Measurements from ENCODE around the gene RAB34.
"Not testable (repeated sequence)": the region's sequence is repeated elsewhere in the genome, so short reads cannot be mapped to it uniquely, and the experiment has no call there.

Gene RAB34

GRCh38 chr17:28726627-28727491, 9.2 kb upstream of the RAB34 start:
- DNase-seq: peak; percentile 77

GRCh38 chr17:28726226-28726626, 8.6 kb upstream of the RAB34 start, which contains the start of gene TLCD1:
Gene TLCD1 (minus strand): TSS chr17:28726233. CDS start chr17:28726097, 136 bp downstream.
- peak; percentile 66 for DNase-seq

- peak; percentile 68 for DNase-seq
Measured at GRCh38 chr17:28725660-28726225, 8.1 kb upstream of the RAB34 start.

GRCh38 chr17:28725166-28725659, 7.5 kb upstream of the RAB34 start:
- DNase-seq: peak; percentile 54

- no peak for DNase-seq
Measured at GRCh38 chr17:28724500-28725165, 7.0 kb upstream of the RAB34 start.

GRCh38 chr17:28723836-28724499, 6.3 kb upstream of the RAB34 start:
- DNase-seq: not testable (repeated sequence)

GRCh38 chr17:28723159-28723835, 5.6 kb upstream of the RAB34 start:
- no peak for DNase-seq

- DNase-seq: no peak
Measured at GRCh38 chr17:28722417-28723158, 4.9 kb upstream of the RAB34 start.

- DNase-seq: not testable (repeated sequence)
Measured at GRCh38 chr17:28720997-28721329, 3.3 kb upstream of the RAB34 start.

GRCh38 chr17:28720247-28720996, 2.8 kb upstream of the RAB34 start:
- DNase-seq: no peak

GRCh38 chr17:28719021-28719433, 1.4 kb upstream of the RAB34 start:
- no peak for DNase-seq

GRCh38 chr17:28718333-28719020, 809 bp upstream of the RAB34 start:
- peak; percentile 23 for DNase-seq

- no peak for DNase-seq
Measured at GRCh38 chr17:28716740-28717577, 709 bp downstream of the RAB34 start.

- no peak for DNase-seq
Measured at GRCh38 chr17:28715217-28715616, 2.5 kb downstream of the RAB34 start.

- DNase-seq: no peak
Measured at GRCh38 chr17:28714281-28714680, 3.4 kb downstream of the RAB34 start.

- DNase-seq: no peak
Measured at GRCh38 chr17:28712705-28713415, 4.8 kb downstream of the RAB34 start.

GRCh38 chr17:28712032-28712704, 5.5 kb downstream of the RAB34 start:
- peak; percentile 38 for DNase-seq

GRCh38 chr17:28711723-28712031, 6.0 kb downstream of the RAB34 start, which contains the start of gene PROCA1:
Gene PROCA1 (minus strand): TSS chr17:28711888. CDS start chr17:28711660, 228 bp downstream.
- no peak for DNase-seq

Measured in KG1 (cell line).